Stimulated activated CD4-positive, alpha-beta T cell treated with anti-CD3 and anti-CD28 coated beads, Interleukin-1b, Interleukin-23, amount 100 ng/mL, for 48 hours (primary cell): Measurements from ENCODE around the gene GALP.
"Not testable (repeated sequence)": the region's sequence is repeated elsewhere in the genome, so short reads cannot be mapped to it uniquely, and the experiment has no call there.

Source experiments
- DNase-seq: peaks from one replicate; pipeline ENCODE4 v3.0.0-alpha.2; 2020

Gene GALP

DNA sequence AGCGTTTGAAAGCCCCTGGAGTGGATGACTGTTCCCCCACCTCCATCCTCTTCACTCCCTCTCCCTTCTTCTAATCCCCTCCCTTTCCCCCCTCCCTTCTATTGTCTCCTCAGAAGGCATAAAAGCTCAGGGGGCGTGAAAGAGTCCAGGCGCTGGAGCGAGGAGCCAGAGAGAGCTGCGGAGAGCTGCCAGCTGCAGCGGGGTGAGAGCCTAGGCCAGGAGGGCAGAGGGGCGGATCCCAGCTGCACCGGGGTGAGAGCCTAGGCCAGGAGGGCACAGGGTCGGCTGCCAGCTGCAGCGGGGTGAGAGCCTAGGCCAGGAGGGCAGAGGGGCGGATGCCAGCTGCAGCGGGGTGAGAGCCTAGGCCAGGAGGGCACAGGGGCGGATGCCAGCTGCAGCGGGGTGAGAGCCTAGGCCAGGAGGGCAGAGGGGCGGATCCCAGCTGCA, at the start of gene GALP:
Gene GALP, plus strand, starts transcription at position 148 of the 447 bp plus-strand sequence. CDS start 1,101 bp downstream, outside the sequence.
- not testable (repeated sequence) for DNase-seq

DNA sequence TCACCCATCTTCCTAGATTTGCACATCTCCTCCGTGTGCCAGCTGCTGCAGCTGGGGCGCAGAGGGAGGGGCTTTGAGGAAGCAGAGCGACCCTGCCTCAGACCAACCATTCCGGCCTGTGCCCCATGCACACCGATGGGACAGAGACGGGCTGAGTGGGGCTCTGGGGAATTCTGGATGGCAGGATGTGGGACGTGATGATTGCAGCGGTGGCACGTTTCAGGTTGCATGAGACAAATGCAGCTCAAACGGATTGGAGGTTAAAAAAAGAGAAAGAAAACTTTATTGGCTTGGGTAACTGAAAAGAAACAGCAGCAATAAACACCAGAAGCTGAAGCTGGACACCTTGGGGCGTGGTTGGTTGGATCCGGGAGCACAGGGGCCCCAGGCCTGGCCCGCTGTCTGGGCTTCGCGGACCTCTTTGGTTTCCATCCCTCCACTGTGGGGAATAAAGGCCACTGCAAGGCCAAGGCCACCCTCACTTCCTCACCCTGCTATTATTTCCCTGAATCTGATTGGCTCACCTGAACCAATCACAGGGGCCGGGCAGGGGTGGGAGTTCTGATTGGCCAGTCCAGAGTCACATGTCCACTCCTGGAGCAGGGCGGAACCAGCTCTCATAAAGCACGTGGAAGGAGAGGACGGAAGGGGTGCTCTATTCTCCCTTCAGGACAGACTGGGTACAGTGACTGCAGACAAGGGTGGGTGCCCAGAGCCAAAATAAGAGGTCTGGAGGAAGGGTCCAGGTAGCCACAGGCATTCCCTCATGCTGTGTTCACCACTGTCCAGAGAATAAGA, 48.6 kb upstream of the GALP start:
- no peak for DNase-seq

DNA sequence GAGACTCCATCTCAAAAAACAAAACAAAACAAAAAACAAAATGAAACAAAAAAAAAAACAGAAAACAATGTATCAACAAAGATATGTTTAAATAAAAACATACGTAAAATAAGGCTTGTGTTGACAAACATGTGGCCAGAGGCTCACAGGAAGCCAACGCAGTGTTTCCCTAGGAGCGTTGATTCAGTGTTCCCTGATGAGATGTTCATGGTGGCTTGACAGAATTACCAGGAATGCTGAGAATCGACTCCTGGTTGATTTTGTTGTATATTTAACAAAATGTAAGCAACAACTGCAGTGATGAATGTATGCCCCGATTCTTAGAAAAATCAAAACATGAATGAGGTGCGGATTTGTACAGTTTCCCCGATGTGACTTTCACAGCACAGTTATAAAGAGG, 45.8 kb upstream of the GALP start:
- no peak for DNase-seq

DNA sequence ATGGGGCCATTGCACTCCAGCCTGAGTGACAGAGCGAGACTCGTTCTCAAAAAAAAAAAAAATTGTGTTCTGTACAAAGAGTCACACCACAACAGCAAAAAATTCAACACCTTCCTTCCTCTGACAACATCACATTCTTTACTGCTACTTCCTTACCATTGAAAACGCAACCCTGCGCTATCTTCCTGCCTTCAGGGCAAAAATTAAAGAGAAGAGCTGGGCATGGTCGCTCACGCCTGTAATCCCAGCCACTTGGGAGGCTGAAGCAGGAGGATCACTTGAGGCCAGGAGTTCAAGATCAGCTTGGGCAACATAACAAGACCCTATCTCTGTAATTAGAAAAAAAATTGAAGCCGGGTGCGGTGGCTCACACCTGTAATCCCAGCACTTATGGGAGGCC, 44.2 kb upstream of the GALP start:
- no peak for DNase-seq

DNA sequence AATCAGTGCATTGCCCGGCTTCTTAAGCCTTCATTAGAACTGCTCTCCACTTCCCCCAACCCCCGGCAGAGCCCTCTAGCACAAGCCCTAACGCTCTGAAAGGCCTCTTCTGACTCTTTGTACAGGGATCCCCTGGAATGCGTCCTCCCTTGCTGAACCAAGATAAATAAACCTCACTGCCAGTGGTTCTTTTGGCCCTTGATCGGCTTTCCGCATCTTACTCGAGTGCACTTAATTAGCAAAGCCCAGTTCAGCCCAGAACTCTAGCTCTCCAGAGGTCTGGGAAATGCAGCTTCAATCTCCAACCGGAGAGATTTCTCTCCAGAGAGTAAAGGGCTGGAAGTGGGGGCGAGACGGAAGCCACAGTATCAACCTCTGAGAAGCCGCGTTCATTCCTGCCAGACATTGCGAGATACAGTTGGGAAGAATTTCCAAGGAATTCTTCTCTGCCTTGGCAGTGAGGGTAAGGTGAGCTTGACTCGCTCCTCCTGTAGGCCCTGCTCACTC, 43.4 kb upstream of the GALP start:
- DNase-seq = no peak

DNA sequence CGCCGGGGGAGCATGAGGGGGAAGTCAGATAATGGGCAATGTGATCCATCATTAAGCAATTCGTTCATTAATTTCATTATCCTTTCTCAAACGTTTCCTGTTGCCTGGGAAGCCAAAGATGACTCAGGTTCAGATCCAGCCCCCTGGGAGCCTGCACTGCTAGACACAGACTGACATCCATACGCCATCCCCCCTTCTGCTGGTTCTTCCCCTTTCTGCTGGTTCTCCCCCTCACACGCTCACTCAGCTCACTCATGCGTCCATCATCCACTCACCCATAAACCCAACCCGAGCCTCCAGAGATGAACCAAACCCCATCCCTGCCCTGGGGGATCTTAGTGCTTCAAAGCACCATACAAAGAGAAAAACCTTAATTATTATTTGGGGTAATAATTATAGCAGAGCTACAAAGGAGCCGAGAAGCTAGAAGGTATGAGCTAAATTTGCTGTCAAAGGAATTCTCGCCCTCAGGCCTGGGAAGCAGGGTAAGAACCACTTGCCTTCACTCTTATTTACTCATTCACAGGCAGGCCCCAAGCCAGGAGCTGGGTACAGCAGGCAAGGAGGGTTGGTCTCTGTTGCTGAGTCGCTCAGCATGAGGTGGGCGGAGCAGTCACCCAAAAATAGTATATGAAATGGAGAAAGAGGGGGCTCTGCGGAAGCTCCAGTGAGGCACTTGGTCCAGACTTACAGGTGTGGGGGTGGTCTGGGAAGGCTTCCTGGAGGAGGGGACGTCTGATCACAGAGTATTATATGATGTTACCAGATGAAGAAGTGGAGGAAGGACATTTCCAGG, 41.8 kb upstream of the GALP start:
- no peak for DNase-seq

DNA sequence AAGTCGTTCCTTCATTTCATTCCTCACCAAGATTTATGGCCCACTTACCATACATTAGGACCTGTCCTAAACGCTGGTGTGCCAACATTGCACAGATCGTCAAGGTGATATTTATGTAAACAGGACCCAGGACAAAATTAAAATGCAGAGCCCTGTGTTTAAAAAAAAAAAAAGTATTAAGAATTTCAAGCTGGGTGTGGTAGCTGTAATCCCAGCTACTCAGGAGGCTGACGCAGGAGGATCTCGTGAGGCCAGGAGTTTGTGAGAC, 41.2 kb upstream of the GALP start:
- DNase-seq = no peak

DNA sequence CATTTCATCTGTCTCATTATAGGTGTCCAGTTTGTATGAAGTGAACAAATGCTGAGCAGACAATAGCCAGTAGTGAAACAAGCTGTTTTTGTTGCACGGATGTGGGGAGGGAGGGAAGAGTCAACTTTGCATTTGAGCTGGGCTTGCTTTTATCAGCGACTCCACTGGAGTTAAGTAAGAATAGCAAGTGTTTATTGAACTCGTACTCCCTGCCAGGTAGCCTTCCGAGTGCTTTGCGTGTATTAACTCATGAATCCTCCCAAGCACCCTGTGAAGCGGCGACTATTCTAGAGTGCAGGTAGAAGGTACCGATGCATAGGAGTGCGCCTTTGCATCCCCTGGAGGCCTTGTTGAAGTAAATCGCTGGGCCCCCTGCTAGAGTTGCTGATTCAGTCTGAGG, 39.4 kb upstream of the GALP start:
- DNase-seq = no peak

DNA sequence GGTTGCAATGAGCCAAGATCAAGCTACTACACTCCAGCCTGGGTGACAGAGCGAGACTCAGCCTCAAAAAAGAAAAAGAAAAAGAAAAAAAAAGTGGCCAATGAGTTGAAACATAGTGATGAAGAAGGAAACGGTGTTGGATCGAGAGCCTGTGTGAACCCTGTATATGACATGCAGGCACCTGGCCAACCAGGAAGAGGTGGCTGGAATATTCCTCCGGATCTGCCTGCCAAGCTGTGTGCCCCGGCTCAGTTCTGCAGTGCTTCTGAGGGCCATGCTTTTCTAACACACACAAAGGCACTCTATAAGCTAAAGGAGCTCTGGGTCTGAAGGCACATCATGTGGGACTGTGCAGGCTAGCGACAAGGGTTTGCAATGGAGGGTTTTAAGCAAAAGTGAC, 38.4 kb upstream of the GALP start:
- DNase-seq = no peak

DNA sequence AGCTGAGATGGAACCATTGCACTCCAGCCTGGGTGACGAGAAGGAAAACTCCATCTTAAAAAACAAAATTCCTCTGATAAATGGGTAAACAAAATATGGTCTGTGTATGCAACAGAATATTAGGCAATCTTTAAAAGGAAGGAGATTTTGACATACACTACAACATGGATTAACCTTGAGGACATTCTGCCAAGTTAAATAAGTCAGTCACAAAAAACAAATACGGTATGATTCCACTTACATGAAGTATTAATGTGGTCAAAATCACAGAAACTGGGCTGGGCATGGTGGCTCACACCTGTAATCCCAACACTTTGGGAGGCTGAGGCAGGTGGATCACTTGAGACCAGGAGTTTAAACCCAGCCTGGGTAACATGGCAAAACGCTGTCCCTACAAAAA, 37.7 kb upstream of the GALP start:
- no peak for DNase-seq

DNA sequence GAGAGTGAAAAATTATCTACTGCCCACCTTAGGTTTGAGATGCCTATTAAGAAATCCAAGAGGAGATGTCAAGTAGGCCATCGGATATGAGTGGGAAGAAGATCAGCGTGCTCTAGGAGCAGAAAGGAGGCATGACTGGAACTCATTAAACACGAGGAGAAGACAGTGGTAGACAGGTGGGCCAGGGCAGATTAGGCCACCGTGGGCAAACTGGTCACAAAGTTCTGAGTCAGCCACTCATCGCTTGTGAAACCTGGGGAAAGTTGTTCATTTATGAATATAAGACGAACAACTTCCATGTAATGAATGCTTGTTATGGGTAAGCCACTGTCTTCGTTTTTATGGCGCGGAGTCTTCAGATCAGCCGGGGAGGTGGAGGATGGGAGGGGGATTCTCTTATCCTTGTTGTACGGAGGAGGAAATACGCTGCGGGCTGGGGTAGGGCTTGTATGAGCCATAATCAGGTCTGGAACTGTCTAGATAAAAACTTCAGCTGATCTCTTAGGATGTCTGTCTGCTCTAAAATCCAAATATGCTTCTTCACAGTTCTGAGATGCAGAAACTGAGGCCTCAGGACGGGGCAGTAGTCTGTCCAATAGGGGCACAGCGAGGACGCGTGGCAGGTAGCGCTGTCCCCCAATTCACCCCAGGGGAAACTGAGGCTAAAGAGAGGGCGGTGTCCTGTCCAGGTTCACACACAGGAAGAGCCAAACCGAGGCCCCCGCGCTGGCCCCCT, 35.8 kb upstream of the GALP start:
- DNase-seq = peak; percentile 28

DNA sequence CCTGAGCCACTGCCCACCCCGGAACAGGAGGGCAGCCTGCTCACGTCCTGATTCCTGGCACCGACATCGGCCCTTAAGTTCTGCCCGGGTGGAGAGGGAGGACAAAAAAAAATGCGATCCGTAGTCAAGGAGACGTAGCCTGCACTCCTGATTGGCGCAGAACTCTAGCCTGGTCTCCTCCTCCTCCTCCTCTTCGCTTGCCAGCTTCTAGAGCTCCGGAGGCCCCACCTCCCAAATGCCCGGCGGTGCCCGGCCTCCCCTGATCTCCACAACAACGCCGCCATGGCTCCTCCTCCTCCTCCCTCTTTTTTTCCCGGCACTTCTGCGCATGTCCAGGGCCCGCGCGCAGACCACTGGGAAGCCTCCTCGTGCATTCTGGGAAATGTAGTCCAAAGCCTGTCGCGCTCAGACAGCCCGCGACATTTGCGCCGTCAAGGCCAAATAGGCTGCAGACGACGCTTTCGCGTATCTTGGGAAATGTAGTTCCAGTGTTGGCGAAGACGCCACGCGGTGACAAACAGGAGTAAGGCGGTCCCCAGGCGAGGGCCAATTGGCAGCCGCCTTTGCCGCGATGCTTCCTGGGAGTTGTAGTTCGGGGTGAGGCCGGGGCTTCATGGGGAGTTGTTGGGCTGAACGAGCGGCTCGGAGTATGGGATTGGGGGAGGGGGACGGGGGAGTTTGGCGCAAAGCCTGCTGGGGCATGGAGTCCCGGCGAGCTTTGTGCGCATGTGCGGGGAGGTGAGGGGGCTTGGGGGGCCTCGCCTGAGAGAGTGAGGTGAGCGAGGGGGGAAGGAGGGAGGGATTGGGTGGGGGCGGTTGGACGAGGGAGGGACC, 35.0 kb upstream of the GALP start, which contains the start of gene ZNF444:
Gene ZNF444, plus strand, starts transcription at position 705 of the 834 bp plus-strand sequence. CDS start 5,625 bp downstream, outside the sequence.
- peak; percentile 99 for DNase-seq

DNA sequence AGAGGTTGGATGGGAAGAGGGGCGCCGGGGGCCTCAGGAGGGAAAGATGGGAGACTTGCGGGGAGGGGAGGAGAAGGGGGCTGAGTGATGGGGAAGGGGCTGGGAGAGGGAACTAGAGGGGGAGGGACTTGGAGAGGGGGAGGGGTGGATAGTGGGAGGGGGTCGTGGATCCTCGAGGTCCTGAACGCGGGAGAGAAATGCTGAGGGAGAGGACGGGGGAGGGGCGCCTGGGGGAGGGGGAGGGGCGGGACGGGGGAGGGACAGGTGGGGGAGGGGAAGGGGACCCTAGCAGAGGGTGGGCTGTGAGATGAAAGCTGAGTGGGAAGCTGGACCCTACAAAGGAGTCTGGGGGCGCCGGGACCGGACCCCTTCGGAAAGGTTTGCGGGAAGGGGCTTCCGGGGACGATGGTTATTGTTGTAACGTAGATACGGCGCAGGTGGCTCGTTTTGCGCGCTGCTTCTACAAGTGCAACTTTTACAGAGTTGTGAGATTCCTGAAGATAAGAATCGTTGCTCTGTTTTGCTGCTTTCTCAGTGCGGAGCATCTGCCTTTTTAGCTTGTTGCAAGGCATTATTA, 34.3 kb upstream of the GALP start:
- no peak for DNase-seq

DNA sequence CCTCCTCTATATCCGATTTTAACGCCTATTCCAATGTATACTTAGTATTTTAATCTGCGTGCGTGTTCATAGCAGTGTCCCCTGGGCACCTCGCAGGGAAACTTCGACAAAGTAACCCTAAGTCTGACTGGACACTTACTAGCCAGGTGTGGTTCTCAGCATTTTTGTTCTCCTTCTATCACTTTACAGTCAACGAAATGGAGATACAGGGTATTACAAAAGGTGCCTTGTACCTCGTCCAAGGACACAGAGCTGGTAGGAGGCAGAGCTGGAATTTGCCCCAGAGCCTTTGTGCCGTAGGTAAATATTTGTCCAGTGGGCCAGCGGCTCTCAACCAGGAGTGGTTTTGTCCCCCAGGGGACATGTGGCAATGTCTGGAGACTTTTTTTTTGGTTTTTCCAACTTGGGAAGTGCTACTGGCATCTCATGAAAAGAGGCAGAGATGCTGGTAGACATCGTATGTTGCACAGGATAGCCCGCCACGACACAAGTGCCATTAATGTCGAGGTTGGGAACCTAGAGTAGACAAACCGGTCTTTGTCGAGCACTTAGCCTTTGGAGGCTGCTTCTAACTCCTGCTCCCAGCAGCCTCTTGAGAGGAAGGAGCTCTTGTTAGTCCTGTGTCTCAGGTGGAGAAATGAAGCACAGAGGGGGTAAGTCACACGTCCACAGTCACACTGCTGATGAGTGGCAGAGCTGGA, 33.6 kb upstream of the GALP start:
- no peak for DNase-seq

DNA sequence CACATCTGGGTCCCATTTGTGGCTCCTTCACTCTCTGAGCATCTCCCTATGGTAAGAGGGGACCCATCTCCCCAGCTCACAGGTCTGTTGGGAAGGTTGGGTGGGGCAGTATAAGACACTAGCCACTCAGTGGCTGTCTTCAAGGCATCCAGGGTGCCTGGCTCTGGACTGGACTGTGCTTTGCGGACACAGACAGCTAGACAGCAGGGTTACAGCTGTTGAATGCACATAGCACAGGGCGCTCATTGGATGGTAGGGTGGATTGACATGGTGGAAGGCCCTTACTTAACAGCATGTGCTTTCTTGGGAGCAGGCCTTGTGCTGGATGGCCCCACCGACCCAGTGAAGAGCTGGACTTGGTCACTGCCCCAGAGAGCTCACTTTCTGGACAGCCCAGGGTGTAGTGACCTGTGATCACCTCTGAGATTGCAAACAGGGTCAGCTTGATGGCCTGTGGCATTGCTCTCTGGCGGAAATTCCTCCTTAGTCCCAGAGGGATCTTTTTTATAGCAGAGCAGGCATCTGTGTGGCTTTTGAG, 32.8 kb upstream of the GALP start:
- DNase-seq = no peak

DNA sequence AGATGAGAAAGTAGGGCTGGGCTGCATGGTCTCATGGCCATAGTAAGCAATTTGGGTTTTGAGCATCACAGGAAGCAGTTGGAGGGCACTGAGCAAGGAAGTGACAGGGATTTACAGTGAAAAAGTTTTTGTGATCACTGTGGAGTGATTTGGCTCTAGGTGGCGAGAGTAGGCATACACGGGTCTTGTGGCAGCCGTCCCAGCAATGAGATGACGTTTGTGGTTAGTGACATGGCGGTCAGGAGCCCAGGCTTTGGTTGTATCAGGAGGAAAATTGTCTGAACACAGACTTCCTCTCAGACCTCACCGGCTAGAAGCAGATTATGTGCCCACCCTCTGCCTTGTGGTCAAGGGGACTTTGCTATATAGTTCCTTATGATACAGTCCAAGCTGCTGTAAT, 31.4 kb upstream of the GALP start:
- no peak for DNase-seq

DNA sequence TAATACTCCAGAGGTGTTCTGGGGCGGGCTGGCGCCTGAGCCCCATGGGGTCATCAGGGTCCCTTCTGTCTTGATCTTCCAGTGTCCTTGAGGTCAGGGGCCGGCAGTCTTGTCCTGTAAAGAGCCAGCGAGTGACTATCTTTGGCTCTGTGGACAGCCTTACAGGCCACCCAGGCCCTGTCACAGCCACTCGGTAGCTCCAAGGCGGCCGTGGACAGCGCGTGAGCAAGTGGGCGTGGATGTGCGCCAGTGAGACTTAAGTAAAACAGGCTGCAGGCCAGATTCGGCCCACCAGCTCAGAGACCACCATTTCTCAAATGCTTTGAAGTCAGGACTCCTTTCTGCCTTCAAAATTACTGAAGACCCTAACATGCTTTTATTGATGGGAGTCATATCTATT, 31.0 kb upstream of the GALP start:
- no peak for DNase-seq

DNA sequence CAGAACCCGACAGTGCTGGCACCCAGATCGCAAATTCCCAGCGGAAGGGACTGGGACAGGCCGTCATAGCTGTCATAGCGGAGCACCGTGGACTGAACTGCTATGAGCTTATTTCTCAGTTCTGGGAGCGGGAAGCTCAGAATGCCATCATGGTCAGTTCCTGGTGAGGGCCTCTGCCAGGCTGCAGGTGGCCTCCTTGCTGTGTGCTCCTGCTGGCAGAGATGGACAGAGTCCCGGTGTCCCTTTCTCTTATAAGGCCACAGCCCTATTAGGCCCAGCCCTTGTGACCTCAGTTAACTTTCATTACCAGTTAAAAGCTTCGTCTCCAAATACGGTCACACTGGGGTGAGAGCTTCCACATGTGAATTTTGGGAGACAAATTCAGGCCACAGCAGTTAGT, 30.1 kb upstream of the GALP start:
- no peak for DNase-seq

DNA sequence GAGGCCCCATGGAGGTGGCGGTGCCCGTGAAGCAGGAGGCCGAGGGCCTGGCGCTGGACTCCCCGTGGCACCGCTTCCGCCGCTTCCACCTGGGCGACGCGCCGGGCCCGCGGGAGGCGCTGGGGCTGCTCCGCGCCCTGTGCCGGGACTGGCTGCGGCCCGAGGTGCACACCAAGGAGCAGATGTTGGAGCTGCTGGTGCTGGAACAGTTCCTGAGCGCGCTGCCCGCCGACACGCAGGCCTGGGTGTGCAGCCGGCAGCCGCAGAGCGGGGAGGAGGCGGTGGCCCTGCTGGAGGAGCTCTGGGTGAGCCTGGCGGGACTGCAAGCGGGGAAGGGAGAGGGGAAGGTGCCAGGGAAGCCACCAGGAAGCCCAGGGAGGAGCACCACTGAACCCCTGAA, 28.9 kb upstream of the GALP start:
- DNase-seq = no peak

DNA sequence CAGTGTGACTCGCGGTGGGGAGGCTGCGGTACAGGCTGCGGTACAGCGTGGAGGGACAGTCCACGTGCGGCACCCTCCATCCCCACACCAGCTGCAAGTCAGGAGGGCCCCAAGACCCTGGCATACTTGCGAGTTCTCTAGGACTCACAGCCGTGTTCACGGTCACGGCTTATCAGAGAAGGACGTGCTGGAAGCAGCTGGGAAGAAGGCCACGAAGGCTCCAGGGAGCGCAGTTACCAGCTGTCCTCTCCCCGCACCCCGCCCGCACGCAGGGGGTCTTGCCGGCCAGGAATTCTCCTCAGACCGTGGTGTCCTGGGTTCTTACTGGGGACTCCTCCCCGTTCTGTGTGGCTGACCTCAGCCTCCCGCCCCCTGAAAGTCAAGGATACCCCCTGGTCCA, 28.5 kb upstream of the GALP start:
- no peak for DNase-seq

DNA sequence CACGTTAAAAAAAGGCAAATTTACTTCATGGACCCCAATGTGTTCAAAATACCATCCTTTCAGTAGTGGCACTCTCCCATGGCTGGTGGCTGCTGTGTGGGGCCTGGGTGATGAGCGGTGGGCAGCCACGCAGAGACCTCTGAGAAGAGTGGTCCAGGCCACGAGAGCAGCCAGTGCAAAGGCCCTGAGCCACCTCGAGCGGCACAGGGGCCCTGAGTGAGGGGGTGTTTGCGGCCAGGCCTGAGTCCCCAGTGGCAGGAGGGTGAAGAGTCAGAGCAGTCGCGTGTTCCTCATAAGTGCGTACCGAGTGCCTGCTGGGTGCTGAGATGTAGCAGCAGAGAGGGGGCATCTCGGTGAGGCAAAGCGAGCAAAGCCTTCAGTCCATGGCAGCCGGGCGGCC, 27.7 kb upstream of the GALP start:
- DNase-seq = no peak
